Body of pancreas (tissue), 4 donors: ENCODE measurements around the gene RHOBTB1. TPM values are rescaled to one million over a fixed set of nuclear protein-coding genes. Genes with fewer than 3 reads are reported as not detected.
A peak's percentile ranks its signal among the peaks of the same experiment; 100 is the strongest.
"Not testable (repeated sequence)": the region's sequence is repeated elsewhere in the genome, so short reads cannot be mapped to it uniquely, and the experiment has no call there.

ENCODE experiments used
- ATAC-seq: fragments of 150-250 bp; one replicate; pipeline ENCODE4 v1.9.1; 2016
- DNase-seq, 4 donors: peaks; one replicate each; pipeline ENCODE4 v3.0.0-alpha.2; 2019
- H3K27ac ChIP-seq, 4 donors: fragments of 200-600 bp; sonication (generic); 1 replicate in 3 of 4; 2 replicates in 1 of 4; pipeline versions ENCODE4 v1.5.1 to v1.6.1; 2016 to 2019; ENCODE audit warnings: mild to moderate bottlenecking in 1 of 4, mixed read lengths in 1 of 4, moderate library complexity in 1 of 4
- H3K27me3 ChIP-seq, 2 donors: fragments of 200-600 bp; sonication (generic); one replicate each; pipeline ENCODE4 v1.6.0; 2016; ENCODE audit warnings: mild to moderate bottlenecking in 1 of 2
- H3K36me3 ChIP-seq, 2 donors: fragments of 200-600 bp; sonication (generic); replicated peaks in 1 of 2; 2 replicates each; pipeline ENCODE4 v1.5.1; 2016; ENCODE audit warnings: low read depth in 2 of 2; ENCODE audit not compliant: insufficient read depth in 1 of 2
- H3K4me1 ChIP-seq: fragments of 200-600 bp; sonication (generic); one replicate; pipeline ENCODE4 v1.6.0; 2016
- H3K4me3 ChIP-seq, 2 donors: fragments of 200-600 bp; sonication (generic); 1 replicate in 1 of 2; 2 replicates in 1 of 2; pipeline ENCODE4 v1.5.1; 2016 to 2019
- H3K9me3 ChIP-seq, 3 donors: fragments of 200-600 bp; sonication (generic); 1 replicate in 2 of 3; 2 replicates in 1 of 3; pipeline ENCODE4 v1.5.1; 2016
- POLR2A ChIP-seq, 3 donors: fragments of 450-650 bp; IDR thresholded peaks; one replicate each; pipeline ENCODE4 v1.6.1; 2016; ENCODE audit warnings: antibody characterized with exemption in 3 of 3, mild to moderate bottlenecking in 2 of 3
- WGBS, 2 donors: methylation state at CpG; one replicate each; pipeline ENCODE4 v1.1.5; 2017; 5-methylcytosine and 5-hydroxymethylcytosine counted together
- intact Hi-C: fragments of 100-400 bp; cut with DNase I; formaldehyde crosslinking; loops from one replicate; pipeline ENCODE4 v1.15.1; 2023
- total RNA-seq, 2 donors: library from RNA; depleted of rRNA; stranded (reverse); fragments of >200 nt; gene quantifications; one replicate each; pipeline ENCODE4 v1.1.0, GENCODE V29; 2016
- TF ChIP-seq, protein P1 (sequence below), 7 experiments: fragments of 450-650 bp in 4 of 7; fragments of 200-600 bp in 3 of 7; sonication (generic) in 3 of 7; IDR thresholded peaks; one replicate each; pipeline ENCODE4 v1.5.1; 2016 to 2019; ENCODE audit warnings: antibody characterized with exemption in 7 of 7

RHOBTB1 gene
- total RNA-seq, 2 donors from 2014 or later, result 5.9 to 12.2 TPM

DNA sequence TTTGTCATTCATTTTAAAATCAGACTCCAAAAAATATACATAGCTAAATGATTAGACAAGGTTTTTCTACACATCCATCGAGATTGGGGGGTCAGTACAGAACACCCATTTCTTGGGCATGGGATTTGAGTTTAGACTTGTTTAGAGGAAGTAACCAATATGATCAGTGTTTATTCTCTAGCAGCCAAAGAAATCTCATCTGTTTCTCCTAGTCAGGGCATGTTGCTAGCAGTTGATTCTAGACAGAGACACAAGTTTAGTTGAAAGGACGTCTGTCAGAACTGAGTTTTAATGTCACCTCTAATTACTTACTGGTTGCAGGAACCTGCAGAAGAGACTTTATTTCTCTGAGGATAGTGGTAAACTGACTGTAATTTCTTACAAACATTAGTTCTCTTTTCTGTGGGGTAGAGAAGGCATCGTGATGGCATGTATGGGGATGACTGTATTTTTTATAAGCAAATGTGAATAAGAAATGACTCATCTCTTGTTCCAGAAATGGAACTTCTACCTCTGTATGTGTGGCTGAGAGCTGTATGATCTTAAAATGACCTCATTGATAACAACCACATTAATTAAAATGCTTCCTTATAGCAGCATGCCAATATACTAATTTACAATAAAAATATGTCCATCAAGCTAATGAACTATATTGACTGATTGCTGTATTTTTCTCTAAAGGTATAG lies 30.6 kb upstream of the RHOBTB1 start:
- Histone ChIP-seq H3K27me3 (no peaks in the 10 kb centered on the region), H3K27ac (peak overlapping the region in 3 of 4 donors; percentile 27 to 37 (median 32)), H3K4me1 (peaks cover 48% of the 10 kb centered on the region), H3K9me3 (no peaks in the 10 kb centered on the region), H3K4me3 (no peak overlapping the region), H3K36me3 (no peaks in the 10 kb centered on the region)
- DNase-seq (no peak), ATAC-seq (no peak)
- 41 to 49% methylated on average over 3 of the region's 3 CpGs for WGBS, 2 donors
- no peak for TF ChIP-seq POLR2A (IDR thresholded peaks at IDR 0.05)
- TF ChIP-seq, protein P1, sequence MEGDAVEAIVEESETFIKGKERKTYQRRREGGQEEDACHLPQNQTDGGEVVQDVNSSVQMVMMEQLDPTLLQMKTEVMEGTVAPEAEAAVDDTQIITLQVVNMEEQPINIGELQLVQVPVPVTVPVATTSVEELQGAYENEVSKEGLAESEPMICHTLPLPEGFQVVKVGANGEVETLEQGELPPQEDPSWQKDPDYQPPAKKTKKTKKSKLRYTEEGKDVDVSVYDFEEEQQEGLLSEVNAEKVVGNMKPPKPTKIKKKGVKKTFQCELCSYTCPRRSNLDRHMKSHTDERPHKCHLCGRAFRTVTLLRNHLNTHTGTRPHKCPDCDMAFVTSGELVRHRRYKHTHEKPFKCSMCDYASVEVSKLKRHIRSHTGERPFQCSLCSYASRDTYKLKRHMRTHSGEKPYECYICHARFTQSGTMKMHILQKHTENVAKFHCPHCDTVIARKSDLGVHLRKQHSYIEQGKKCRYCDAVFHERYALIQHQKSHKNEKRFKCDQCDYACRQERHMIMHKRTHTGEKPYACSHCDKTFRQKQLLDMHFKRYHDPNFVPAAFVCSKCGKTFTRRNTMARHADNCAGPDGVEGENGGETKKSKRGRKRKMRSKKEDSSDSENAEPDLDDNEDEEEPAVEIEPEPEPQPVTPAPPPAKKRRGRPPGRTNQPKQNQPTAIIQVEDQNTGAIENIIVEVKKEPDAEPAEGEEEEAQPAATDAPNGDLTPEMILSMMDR (IDR thresholded peaks at IDR 0.05), result no peak
- intact Hi-C loops, result no loop called here

DNA sequence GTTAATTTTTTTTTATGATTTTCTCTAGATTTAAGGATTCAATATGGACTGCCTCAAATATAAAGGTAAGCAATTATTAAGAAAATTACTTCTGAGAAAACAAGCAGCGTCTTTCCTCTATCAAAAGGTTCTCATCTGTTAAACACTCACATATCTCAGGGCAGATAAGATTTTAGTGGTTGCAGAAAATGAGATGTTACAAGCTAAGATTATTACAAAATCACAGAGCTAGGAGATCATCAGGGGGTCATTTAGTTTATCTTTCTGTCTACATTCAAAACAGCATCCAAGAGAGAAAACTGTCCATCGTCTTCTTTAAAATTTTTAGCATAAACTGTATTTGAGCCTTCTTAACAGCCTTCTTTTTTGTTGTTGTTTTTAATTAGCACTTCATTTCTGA lies 29.1 kb upstream of the RHOBTB1 start:
- H3K27ac ChIP-seq, result no peak overlapping the region
- H3K27me3 ChIP-seq, result no peaks in the 10 kb centered on the region
- DNase-seq (no peak), ATAC-seq (no peak)
- no peak overlapping the region for H3K4me3 ChIP-seq
- intact Hi-C loops, result no loop called here
- no peaks in the 10 kb centered on the region for H3K9me3 ChIP-seq
- TF ChIP-seq, protein P1 (IDR thresholded peaks at IDR 0.05), result no peak
- TF ChIP-seq POLR2A (IDR thresholded peaks at IDR 0.05), result no peak
- WGBS, 2 donors, result 74 to 81% methylated on average over 2 of the region's 2 CpGs
- H3K36me3 ChIP-seq, result no peaks in the 10 kb centered on the region
- peaks cover 35% of the 10 kb centered on the region for H3K4me1 ChIP-seq

DNA sequence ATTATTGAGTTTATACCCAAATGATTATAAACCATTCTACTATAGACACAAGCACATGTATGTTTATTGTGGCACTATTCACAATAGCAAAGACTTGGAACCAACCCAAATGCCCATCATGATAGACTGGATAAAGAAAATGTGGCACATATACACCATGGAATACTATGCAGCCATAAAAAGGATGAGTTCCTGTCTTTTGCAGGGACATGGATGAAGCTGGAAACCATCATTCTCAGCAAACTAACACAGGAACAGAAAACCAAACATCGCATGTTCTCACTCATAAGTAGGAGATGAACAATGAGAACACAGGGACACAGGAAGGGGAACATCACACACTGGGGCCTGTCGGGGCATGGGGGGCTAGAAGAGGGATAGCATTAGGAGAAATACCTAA lies 28.2 kb upstream of the RHOBTB1 start:
- H3K36me3 ChIP-seq, H3K4me3 ChIP-seq, ATAC-seq, H3K9me3 ChIP-seq, H3K27ac ChIP-seq, intact Hi-C loops, H3K27me3 ChIP-seq, DNase-seq: not testable (repeated sequence)
- H3K4me1 ChIP-seq, result peaks cover 35% of the 10 kb centered on the region
- WGBS, 2 donors, result 97% methylated on average over 2 of the region's 2 CpGs

DNA sequence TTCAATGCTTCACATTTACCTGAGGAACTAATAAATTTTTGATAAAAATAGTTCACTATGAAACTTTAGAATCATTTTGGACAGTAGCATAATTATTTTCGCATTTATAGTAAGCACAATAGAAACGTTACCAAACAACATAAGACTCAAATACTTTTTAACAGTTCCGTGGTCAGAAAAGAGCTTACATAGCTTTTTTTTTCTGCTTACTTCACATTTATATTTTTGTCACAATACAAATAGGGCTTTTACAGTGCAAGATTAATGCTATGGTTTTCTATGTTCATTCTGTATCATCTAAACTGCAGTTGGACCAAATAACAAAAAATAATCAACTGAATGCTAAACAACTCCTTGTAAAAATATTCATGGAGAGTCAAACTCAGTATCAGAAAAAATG lies 26.5 kb upstream of the RHOBTB1 start:
- no peak for ATAC-seq
- Histone ChIP-seq H3K4me3 (no peak overlapping the region), H3K9me3 (no peaks in the 10 kb centered on the region), H3K36me3 (no peaks in the 10 kb centered on the region), H3K27ac (no peak overlapping the region), H3K4me1 (peaks cover 30% of the 10 kb centered on the region), H3K27me3 (no peaks in the 10 kb centered on the region)
- intact Hi-C loops, result no loop called here
- TF ChIP-seq, protein P1 (IDR thresholded peaks at IDR 0.05), result no peak
- TF ChIP-seq POLR2A (IDR thresholded peaks at IDR 0.05), result no peak
- 82 to 91% methylated on average over 3 of the region's 3 CpGs for WGBS, 2 donors
- no peak for DNase-seq

DNA sequence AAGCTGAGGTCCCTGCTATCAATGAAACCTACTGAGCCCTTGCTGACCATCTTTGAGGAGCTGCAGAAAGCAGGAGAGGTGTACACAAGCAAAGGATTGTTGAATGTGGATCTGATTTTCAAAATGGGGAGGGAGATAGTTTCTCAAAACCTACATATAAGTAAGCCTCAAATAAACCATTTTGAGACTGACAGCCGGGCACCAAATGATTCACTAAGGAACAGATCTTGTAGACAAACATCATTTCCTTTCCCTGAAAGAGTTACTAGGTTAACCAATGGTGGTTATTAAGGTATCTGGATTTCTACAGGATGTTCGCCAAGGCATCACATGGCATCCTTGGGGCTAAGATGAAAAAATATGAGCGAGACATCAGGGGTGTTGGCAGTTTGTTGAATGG lies 24.5 kb upstream of the RHOBTB1 start:
- 95 to 97% methylated on average over 3 of the region's 3 CpGs for WGBS, 2 donors
- no peak for TF ChIP-seq POLR2A (IDR thresholded peaks at IDR 0.05)
- TF ChIP-seq, protein P1 (IDR thresholded peaks at IDR 0.05), result no peak
- no peak for DNase-seq
- intact Hi-C loops, result no loop called here
- peaks cover 28% of the 10 kb centered on the region for H3K4me1 ChIP-seq
- no peaks in the 10 kb centered on the region for H3K36me3 ChIP-seq
- no peaks in the 10 kb centered on the region for H3K27me3 ChIP-seq
- no peak overlapping the region for H3K27ac ChIP-seq
- no peak overlapping the region for H3K4me3 ChIP-seq
- H3K9me3 ChIP-seq, result no peaks in the 10 kb centered on the region
- ATAC-seq, result no peak
